ENCODE measurements around the gene NTN1.

The NTN1 gene

DNA sequence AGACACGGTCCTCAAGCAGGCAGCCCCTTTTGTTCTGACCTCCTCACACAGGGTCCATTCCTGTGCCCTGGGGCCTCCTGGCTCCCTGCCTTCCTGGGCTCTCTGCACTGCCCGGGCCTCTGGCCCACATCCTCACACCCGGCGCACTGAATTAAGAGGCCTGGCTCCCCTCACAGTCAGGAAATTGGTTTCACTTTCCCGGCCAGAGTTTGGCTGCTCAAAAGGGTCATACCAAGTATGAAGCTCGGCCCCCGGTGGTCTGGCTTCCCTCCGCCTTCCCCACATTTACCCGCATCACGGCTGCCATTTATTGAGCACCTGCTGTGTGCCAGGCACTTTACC, 220.0 kb downstream of the NTN1 start:
- Histone ChIP-seq H3K27me3 (ENCODE audit: insufficient read depth, low read length) (no peaks in the 10 kb centered on the region), H4K8ac (ENCODE audit: low read depth, low read length) (no peak overlapping the region), H3K79me1 (ENCODE audit: low read length) (no peaks in the 10 kb centered on the region), H4K91ac (ENCODE audit: low read depth, low read length) (no peak overlapping the region), H3K18ac (ENCODE audit: low read length) (no peak overlapping the region), H3K23ac (ENCODE audit: low read length) (no peak overlapping the region), H3K4me1 (ENCODE audit: control insufficient read depth in 1 of 2, insufficient read depth in 2 of 2, low read length in 2 of 2) (peaks cover 11 to 12% of the 10 kb centered on the region in 2 experiments), H3K14ac (ENCODE audit: low read length) (no peak overlapping the region), H2BK5ac (ENCODE audit: low read depth, low read length, poor library complexity) (no peak overlapping the region), H2BK120ac (ENCODE audit: insufficient read depth, low read length, poor library complexity) (no peak overlapping the region), H4K12ac (ENCODE audit: low read depth, low read length) (no peak overlapping the region), H2BK12ac (ENCODE audit: low read length) (no peak overlapping the region), H3K79me2 (ENCODE audit: control insufficient read depth, insufficient read depth, low read length, poor library complexity) (no peaks in the 10 kb centered on the region), H3K27ac (ENCODE audit: low read depth, low read length) (no peak overlapping the region), H3K4me2 (ENCODE audit: low read length) (no peak overlapping the region), H3K4me3 (ENCODE audit: low read depth, low read length) (no peak overlapping the region), H3K36me3 (ENCODE audit: control insufficient read depth in 1 of 2, insufficient read depth in 2 of 2, low read length in 2 of 2) (no peaks in the 10 kb centered on the region), H3K9me3 (ENCODE audit: insufficient read depth, low read depth, low read length) (peaks cover 6% of the 10 kb centered on the region), H3K9ac (ENCODE audit: low read length) (no peak overlapping the region), H2AFZ (ENCODE audit: insufficient read depth, low read length, poor library complexity) (no peak overlapping the region), H3K4ac (ENCODE audit: low read depth, low read length) (no peak overlapping the region), H2AK5ac (ENCODE audit: low read length) (no peak overlapping the region)
- DNase-seq: no peak
- no CpG with 5 or more reads among the region's 10 CpGs for WGBS (ENCODE audit: extremely low coverage, insufficient coverage, insufficient read length)

DNA sequence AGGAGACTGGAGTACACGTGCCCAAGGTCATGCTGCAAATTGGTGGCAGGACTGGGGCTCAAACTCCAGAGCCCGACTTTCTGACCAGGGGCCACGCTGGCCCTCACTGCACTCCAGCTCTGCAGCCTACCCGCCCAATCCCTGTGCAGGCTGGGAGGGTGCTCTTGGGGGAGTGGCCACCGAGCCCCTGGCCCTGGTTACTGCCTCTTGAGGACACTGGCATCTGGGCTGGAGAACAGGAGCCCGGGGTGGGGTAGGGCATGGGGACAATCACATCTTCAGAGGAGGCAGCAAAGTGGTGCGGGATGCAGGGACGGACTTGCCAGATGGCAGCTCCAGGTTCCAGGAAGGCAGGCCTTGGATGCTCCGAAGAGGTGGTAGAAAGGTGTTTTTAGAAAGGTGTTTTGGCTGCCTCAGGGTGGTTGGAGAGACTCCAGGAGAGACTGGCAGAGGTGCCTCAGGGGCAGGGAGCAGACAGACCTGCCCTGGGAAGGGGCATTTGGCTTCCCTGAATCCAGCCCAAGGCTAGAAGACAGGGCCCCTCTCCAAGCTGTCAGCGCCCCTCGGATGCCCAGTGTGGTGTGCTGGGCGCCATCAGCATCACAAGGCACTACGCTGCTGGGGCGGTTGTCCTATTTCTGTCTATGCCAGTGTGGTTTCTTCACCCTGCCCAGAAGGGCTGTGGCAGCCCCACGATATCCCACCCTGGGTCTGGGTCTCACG, 220.6 kb downstream of the NTN1 start:
- Histone ChIP-seq H3K27ac (ENCODE audit: low read depth, low read length) (no peak overlapping the region), H4K8ac (ENCODE audit: low read depth, low read length) (no peak overlapping the region), H2AFZ (ENCODE audit: insufficient read depth, low read length, poor library complexity) (no peak overlapping the region), H2AK5ac (ENCODE audit: low read length) (no peak overlapping the region), H3K79me1 (ENCODE audit: low read length) (no peaks in the 10 kb centered on the region), H3K23ac (ENCODE audit: low read length) (no peak overlapping the region), H3K9ac (ENCODE audit: low read length) (no peak overlapping the region), H2BK5ac (ENCODE audit: low read depth, low read length, poor library complexity) (no peak overlapping the region), H4K91ac (ENCODE audit: low read depth, low read length) (no peak overlapping the region), H2BK12ac (ENCODE audit: low read length) (no peak overlapping the region), H3K9me3 (ENCODE audit: insufficient read depth, low read depth, low read length) (peaks cover 6% of the 10 kb centered on the region), H4K12ac (ENCODE audit: low read depth, low read length) (no peak overlapping the region), H3K14ac (ENCODE audit: low read length) (no peak overlapping the region), H3K18ac (ENCODE audit: low read length) (no peak overlapping the region), H3K4ac (ENCODE audit: low read depth, low read length) (no peak overlapping the region), H3K4me3 (ENCODE audit: low read depth, low read length) (no peak overlapping the region), H2BK120ac (ENCODE audit: insufficient read depth, low read length, poor library complexity) (no peak overlapping the region), H3K79me2 (ENCODE audit: control insufficient read depth, insufficient read depth, low read length, poor library complexity) (no peaks in the 10 kb centered on the region), H3K27me3 (ENCODE audit: insufficient read depth, low read length) (no peaks in the 10 kb centered on the region), H3K36me3 (ENCODE audit: control insufficient read depth in 1 of 2, insufficient read depth in 2 of 2, low read length in 2 of 2) (no peaks in the 10 kb centered on the region), H3K4me2 (ENCODE audit: low read length) (no peak overlapping the region), H3K4me1 (ENCODE audit: control insufficient read depth in 1 of 2, insufficient read depth in 2 of 2, low read length in 2 of 2) (peaks cover 11 to 12% of the 10 kb centered on the region in 2 experiments)
- WGBS (ENCODE audit: extremely low coverage, insufficient coverage, insufficient read length): no CpG with 5 or more reads among the region's 16 CpGs
- no peak for DNase-seq

DNA sequence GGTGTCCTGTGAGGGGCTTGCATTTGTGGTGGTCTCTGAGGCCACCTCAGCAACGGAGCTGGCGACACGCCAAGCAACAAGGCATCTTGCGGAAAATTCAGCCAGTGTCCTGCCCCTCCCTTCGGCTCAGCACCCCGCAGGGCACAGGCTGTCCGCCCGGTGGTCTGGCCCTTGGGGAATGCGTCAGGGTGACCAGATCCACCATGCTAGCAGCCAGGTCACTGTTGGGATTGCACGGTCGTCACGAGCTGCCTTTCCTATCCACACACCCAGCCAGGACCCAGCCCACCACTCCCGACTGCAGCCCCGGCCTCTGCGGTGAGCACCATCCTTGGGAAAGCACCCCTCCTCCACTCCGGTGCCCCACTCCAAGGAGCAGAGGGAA, 221.2 kb downstream of the NTN1 start:
- no peaks in the 10 kb centered on the region for H3K36me3 ChIP-seq (ENCODE audit: control insufficient read depth in 1 of 2, insufficient read depth in 2 of 2, low read length in 2 of 2)
- H2AFZ ChIP-seq (ENCODE audit: insufficient read depth, low read length, poor library complexity): no peak overlapping the region
- H4K91ac ChIP-seq (ENCODE audit: low read depth, low read length): no peak overlapping the region
- H3K14ac ChIP-seq (ENCODE audit: low read length): no peak overlapping the region
- H3K4me1 ChIP-seq (ENCODE audit: control insufficient read depth in 1 of 2, insufficient read depth in 2 of 2, low read length in 2 of 2): peaks cover 11 to 12% of the 10 kb centered on the region in 2 experiments
- no peak overlapping the region for H3K4ac ChIP-seq (ENCODE audit: low read depth, low read length)
- no peak for DNase-seq
- H3K9me3 ChIP-seq (ENCODE audit: insufficient read depth, low read depth, low read length): peaks cover 5% of the 10 kb centered on the region
- H3K9ac ChIP-seq (ENCODE audit: low read length): no peak overlapping the region
- H4K8ac ChIP-seq (ENCODE audit: low read depth, low read length): no peak overlapping the region
- H3K27me3 ChIP-seq (ENCODE audit: insufficient read depth, low read length): no peaks in the 10 kb centered on the region
- no CpG with 5 or more reads among the region's 16 CpGs for WGBS (ENCODE audit: extremely low coverage, insufficient coverage, insufficient read length)
- no peak overlapping the region for H3K23ac ChIP-seq (ENCODE audit: low read length)
- H3K18ac ChIP-seq (ENCODE audit: low read length): no peak overlapping the region
- no peaks in the 10 kb centered on the region for H3K79me1 ChIP-seq (ENCODE audit: low read length)
- no peak overlapping the region for H2AK5ac ChIP-seq (ENCODE audit: low read length)
- H2BK120ac ChIP-seq (ENCODE audit: insufficient read depth, low read length, poor library complexity): no peak overlapping the region
- no peak overlapping the region for H3K4me2 ChIP-seq (ENCODE audit: low read length)
- no peaks in the 10 kb centered on the region for H3K79me2 ChIP-seq (ENCODE audit: control insufficient read depth, insufficient read depth, low read length, poor library complexity)
- H4K12ac ChIP-seq (ENCODE audit: low read depth, low read length): no peak overlapping the region
- H3K27ac ChIP-seq (ENCODE audit: low read depth, low read length): no peak overlapping the region
- no peak overlapping the region for H2BK5ac ChIP-seq (ENCODE audit: low read depth, low read length, poor library complexity)
- no peak overlapping the region for H3K4me3 ChIP-seq (ENCODE audit: low read depth, low read length)
- H2BK12ac ChIP-seq (ENCODE audit: low read length): no peak overlapping the region

DNA sequence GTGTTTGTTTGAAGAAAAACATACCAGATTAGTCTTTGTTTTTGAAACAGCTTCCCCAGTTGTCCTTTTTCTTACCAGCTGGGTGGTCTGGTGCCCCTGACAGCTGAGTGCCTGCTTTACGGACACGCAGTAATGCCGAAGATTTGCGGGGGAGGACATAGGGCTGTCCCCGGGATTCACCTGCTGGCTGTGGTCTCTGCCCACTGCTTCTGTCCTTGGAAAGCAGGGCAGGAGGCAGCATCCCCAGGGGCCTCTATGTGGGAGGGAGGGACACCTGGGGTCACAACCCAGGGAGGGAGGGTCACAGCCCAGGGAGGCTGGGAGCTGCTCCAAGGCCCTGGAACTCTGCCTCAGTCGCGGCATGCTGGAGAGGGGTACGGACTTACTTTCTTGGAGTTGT, 221.7 kb downstream of the NTN1 start:
- no CpG with 5 or more reads among the region's 8 CpGs for WGBS (ENCODE audit: extremely low coverage, insufficient coverage, insufficient read length)
- Histone ChIP-seq H2AK5ac (ENCODE audit: low read length) (no peak overlapping the region), H3K79me1 (ENCODE audit: low read length) (no peaks in the 10 kb centered on the region), H3K79me2 (ENCODE audit: control insufficient read depth, insufficient read depth, low read length, poor library complexity) (no peaks in the 10 kb centered on the region), H3K4me2 (ENCODE audit: low read length) (no peak overlapping the region), H3K36me3 (ENCODE audit: control insufficient read depth in 1 of 2, insufficient read depth in 2 of 2, low read length in 2 of 2) (no peaks in the 10 kb centered on the region), H3K27me3 (ENCODE audit: insufficient read depth, low read length) (no peaks in the 10 kb centered on the region), H4K91ac (ENCODE audit: low read depth, low read length) (no peak overlapping the region), H2BK120ac (ENCODE audit: insufficient read depth, low read length, poor library complexity) (no peak overlapping the region), H2AFZ (ENCODE audit: insufficient read depth, low read length, poor library complexity) (no peak overlapping the region), H3K4ac (ENCODE audit: low read depth, low read length) (no peak overlapping the region), H3K4me3 (ENCODE audit: low read depth, low read length) (no peak overlapping the region), H3K18ac (ENCODE audit: low read length) (no peak overlapping the region), H3K27ac (ENCODE audit: low read depth, low read length) (no peak overlapping the region), H2BK12ac (ENCODE audit: low read length) (no peak overlapping the region), H4K8ac (ENCODE audit: low read depth, low read length) (no peak overlapping the region), H3K14ac (ENCODE audit: low read length) (no peak overlapping the region), H3K9me3 (ENCODE audit: insufficient read depth, low read depth, low read length) (peaks cover 3% of the 10 kb centered on the region), H3K4me1 (ENCODE audit: control insufficient read depth in 1 of 2, insufficient read depth in 2 of 2, low read length in 2 of 2) (peaks cover 11 to 12% of the 10 kb centered on the region in 2 experiments), H4K12ac (ENCODE audit: low read depth, low read length) (no peak overlapping the region), H3K9ac (ENCODE audit: low read length) (no peak overlapping the region), H2BK5ac (ENCODE audit: low read depth, low read length, poor library complexity) (no peak overlapping the region), H3K23ac (ENCODE audit: low read length) (no peak overlapping the region)
- no peak for DNase-seq
